Breast epithelium (tissue), 4 donors: ENCODE data around the gene PDZD8. TPM values are rescaled to one million over a fixed set of nuclear protein-coding genes. Genes with fewer than 3 reads are reported as not detected.

Source experiments
- DNase-seq, 2 donors: peaks; one replicate each; pipeline ENCODE4 v3.0.0-alpha.2; 2019; ENCODE audit warnings: low spot score in 2 of 2
- H3K27ac ChIP-seq, 2 donors: fragments of 200-600 bp; sonication (generic) in 1 of 2; one replicate each; pipeline ENCODE4 v1.5.1; 2016 to 2019; ENCODE audit warnings: mild to moderate bottlenecking in 1 of 2
- H3K27me3 ChIP-seq, 2 donors: fragments of 200-600 bp; sonication (generic) in 1 of 2; one replicate each; pipeline versions ENCODE4 v1.5.1 to v1.6.0; 2017 to 2019; ENCODE audit warnings: control low read depth in 1 of 2, mild to moderate bottlenecking in 1 of 2
- H3K36me3 ChIP-seq: fragments of 200-600 bp; one replicate; pipeline ENCODE4 v1.5.1; 2019
- H3K4me1 ChIP-seq, 2 donors: fragments of 200-600 bp; sonication (generic); one replicate each; pipeline ENCODE4 v1.5.1; 2016 to 2019; ENCODE audit warnings: control low read depth in 1 of 2
- H3K4me3 ChIP-seq, 3 donors: fragments of 200-600 bp; sonication (generic); 1 replicate in 2 of 3; 2 replicates in 1 of 3; pipeline ENCODE4 v1.5.1; 2016 to 2019; ENCODE audit warnings: mild to moderate bottlenecking in 3 of 3, moderate library complexity in 2 of 3
- H3K9me3 ChIP-seq, 2 donors: fragments of 200-600 bp; sonication (generic) in 1 of 2; one replicate each; pipeline ENCODE4 v1.5.1; 2016 to 2019; ENCODE audit warnings: control low read depth in 1 of 2
- POLR2A ChIP-seq: fragments of 450-650 bp; IDR thresholded peaks from one replicate; pipeline ENCODE4 v1.6.1; 2016; ENCODE audit warnings: antibody characterized with exemption, mild to moderate bottlenecking, moderate library complexity
- POLR2AphosphoS5 ChIP-seq, 3 donors: sonication (generic); formaldehyde crosslinking; IDR thresholded peaks; one replicate each; pipeline ENCODE4 v1.6.1; 2017; ENCODE audit warnings: antibody characterized with exemption in 3 of 3
- intact Hi-C: fragments of 100-400 bp; cut with DNase I; formaldehyde crosslinking; loops from one replicate; pipeline ENCODE4 v1.15.1; 2023; ENCODE audit warnings: low total_unique reads
- total RNA-seq, 3 donors: library from RNA; depleted of rRNA; stranded (reverse); fragments of >200 nt; gene quantifications; one replicate each; pipeline ENCODE4 v1.1.0, GENCODE V29; 2016
- TF ChIP-seq, protein P1 (sequence below), 3 donors: fragments of 450-650 bp; IDR thresholded peaks; one replicate each; pipeline ENCODE4 v1.5.1; 2016 to 2017; ENCODE audit warnings: antibody characterized with exemption in 3 of 3, mild to moderate bottlenecking in 3 of 3, moderate library complexity in 3 of 3

Gene PDZD8
- total RNA-seq, 3 donors from 2014 or later: 27.5 to 51.2 (median 27.9) TPM

DNA sequence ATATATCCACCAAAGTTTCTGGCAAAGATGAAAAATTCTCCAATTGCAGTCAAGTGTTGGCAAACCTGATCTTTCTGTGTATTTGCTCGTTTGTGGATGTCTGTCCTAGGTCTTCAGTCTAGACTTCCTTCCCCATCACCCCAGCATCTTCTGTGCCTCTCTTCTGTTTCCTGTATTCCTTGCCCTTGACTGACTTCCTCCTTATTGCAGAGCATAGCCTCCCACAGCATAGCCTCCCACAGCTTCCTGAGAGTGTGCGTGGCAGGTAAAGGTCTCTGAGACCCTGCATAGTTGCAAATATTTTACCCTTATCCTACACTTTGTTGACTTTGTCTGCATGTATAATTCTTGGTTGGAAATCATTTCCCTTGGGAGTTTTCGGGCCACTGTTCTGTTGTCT is 116.0 kb downstream of the PDZD8 start:
- Histone ChIP-seq H3K4me1 (no peaks in the 10 kb centered on the region), H3K4me3 (no peak overlapping the region), H3K36me3 (no peaks in the 10 kb centered on the region), H3K27me3 (peaks cover 0 to 42% of the 10 kb centered on the region in 2 donors), H3K9me3 (no peaks in the 10 kb centered on the region), H3K27ac (no peak overlapping the region)
- intact Hi-C loops: no loop called here
- TF ChIP-seq, protein P1, sequence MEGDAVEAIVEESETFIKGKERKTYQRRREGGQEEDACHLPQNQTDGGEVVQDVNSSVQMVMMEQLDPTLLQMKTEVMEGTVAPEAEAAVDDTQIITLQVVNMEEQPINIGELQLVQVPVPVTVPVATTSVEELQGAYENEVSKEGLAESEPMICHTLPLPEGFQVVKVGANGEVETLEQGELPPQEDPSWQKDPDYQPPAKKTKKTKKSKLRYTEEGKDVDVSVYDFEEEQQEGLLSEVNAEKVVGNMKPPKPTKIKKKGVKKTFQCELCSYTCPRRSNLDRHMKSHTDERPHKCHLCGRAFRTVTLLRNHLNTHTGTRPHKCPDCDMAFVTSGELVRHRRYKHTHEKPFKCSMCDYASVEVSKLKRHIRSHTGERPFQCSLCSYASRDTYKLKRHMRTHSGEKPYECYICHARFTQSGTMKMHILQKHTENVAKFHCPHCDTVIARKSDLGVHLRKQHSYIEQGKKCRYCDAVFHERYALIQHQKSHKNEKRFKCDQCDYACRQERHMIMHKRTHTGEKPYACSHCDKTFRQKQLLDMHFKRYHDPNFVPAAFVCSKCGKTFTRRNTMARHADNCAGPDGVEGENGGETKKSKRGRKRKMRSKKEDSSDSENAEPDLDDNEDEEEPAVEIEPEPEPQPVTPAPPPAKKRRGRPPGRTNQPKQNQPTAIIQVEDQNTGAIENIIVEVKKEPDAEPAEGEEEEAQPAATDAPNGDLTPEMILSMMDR (IDR thresholded peaks at IDR 0.05): no peak
- TF ChIP-seq POLR2AphosphoS5 (IDR thresholded peaks at IDR 0.05) (no peak), POLR2A (no peak)
- DNase-seq: no peak

DNA sequence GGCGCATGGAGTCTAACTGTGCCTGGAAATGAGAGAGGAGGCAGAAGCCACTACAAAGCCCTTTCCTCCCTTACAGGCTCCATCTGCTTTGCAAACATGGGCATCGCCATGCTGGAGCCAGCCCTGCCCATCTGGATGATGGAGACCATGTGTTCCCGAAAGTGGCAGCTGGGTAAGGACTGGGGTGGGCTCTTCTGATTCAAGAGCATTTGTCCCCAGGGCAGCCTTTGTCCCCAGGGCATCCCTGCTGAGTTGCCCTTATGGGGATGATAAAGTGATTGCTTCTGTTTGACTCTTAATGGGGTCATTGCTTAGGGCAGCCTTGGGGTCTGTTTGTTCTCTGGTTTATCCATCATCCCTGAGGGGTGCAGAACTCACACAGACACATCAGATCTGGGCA is 117.5 kb downstream of the PDZD8 start:
- Histone ChIP-seq H3K27me3 (peaks cover 0 to 34% of the 10 kb centered on the region in 2 donors), H3K4me1 (no peaks in the 10 kb centered on the region), H3K4me3 (no peak overlapping the region), H3K36me3 (no peaks in the 10 kb centered on the region), H3K27ac (no peak overlapping the region), H3K9me3 (no peaks in the 10 kb centered on the region)
- intact Hi-C loops: no loop called here
- DNase-seq: no peak
- TF ChIP-seq POLR2AphosphoS5 (IDR thresholded peaks at IDR 0.05) (no peak), POLR2A (no peak)
- TF ChIP-seq, protein P1 (IDR thresholded peaks at IDR 0.05): no peak

DNA sequence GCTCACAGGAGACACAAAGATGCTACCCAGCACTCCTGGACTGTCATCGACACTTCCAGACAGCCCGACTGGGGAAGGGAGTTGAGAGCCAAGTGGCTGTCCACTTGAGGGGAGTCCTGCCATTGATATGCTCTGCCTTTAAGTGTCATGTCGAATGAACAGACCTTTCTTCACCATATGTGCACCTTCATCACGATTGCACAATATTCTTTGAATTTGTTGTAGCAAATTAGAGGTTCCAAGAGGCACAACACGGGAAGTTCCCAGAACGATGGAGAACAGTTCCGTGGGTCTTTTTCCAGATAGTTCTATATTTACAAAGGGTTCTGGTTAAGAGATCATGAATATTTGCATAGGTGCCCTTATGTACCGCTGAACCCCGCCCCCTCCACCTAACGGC is 118.3 kb downstream of the PDZD8 start:
- Histone ChIP-seq H3K4me3 (no peak overlapping the region), H3K4me1 (no peaks in the 10 kb centered on the region), H3K27me3 (peaks cover 0 to 36% of the 10 kb centered on the region in 2 donors), H3K27ac (no peak overlapping the region), H3K36me3 (no peaks in the 10 kb centered on the region), H3K9me3 (no peaks in the 10 kb centered on the region)
- no peak for DNase-seq
- intact Hi-C loops: no loop called here
- TF ChIP-seq POLR2AphosphoS5 (IDR thresholded peaks at IDR 0.05): no peak
- TF ChIP-seq POLR2A: no peak
- TF ChIP-seq, protein P1 (IDR thresholded peaks at IDR 0.05): no peak

DNA sequence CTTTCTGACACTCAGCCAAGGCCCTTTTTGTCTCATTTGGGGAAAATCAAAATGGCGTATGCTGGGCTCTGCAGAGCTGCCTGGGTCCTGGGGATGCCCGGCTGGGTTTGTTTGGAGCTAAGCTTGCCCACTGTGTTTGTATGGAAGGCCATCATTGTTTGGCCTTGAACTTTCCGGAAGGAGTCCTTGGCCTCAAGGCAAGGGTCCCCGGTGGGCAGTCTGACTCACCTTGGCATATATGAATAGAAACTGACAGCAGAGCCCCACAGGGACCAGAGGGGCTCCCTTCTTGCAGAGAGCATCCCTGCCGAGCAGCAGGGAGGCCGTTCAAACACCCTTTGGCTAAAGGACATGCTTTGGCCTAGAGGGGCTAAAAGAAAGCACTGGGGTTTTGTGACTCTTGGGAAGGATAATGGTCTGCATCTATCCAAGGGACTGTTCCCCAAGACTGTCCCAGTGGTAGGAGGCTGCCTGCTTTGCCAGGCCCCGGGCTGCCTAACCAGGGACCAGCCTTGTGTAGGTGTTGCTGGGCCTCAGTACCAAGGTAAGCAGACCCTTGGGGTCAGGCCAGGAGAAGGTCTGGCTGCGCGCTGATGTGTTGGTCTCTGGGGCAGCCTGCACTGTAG is 119.3 kb downstream of the PDZD8 start:
- H3K4me3 ChIP-seq: no peak overlapping the region
- H3K4me1 ChIP-seq: no peaks in the 10 kb centered on the region
- no peak for TF ChIP-seq POLR2A
- TF ChIP-seq, protein P1 (IDR thresholded peaks at IDR 0.05): no peak
- TF ChIP-seq POLR2AphosphoS5 (IDR thresholded peaks at IDR 0.05): no peak
- H3K27me3 ChIP-seq: peaks cover 0 to 29% of the 10 kb centered on the region in 2 donors
- intact Hi-C loops: no loop called here
- H3K36me3 ChIP-seq: no peaks in the 10 kb centered on the region
- no peaks in the 10 kb centered on the region for H3K9me3 ChIP-seq
- no peak overlapping the region for H3K27ac ChIP-seq
- DNase-seq: no peak

- TF ChIP-seq POLR2AphosphoS5 (IDR thresholded peaks at IDR 0.05): no peak
- TF ChIP-seq, protein P1 (IDR thresholded peaks at IDR 0.05): no peak
- H3K4me3 ChIP-seq: no peak overlapping the region
- intact Hi-C loops: no loop called here
- DNase-seq: no peak
- H3K36me3 ChIP-seq: no peaks in the 10 kb centered on the region
- H3K4me1 ChIP-seq: no peaks in the 10 kb centered on the region
- H3K27me3 ChIP-seq: peaks cover 0 to 38% of the 10 kb centered on the region in 2 donors
- no peaks in the 10 kb centered on the region for H3K9me3 ChIP-seq
- no peak overlapping the region for H3K27ac ChIP-seq
Observed at GRCh38 chr10:117254774-117255735, 120.2 kb downstream of the PDZD8 start.
